GM12878 (cell line): ENCODE data around the gene SLC15A5. TPM values are rescaled to one million over a fixed set of nuclear protein-coding genes. Genes with fewer than 3 reads are reported as not detected.

Experiments
- ATAC-seq: fragments of 200-7000 bp; cut with Tn5 transposase; 3 replicates; pipeline ENCODE4 v1.9.1; 2020; ENCODE audit warnings: mild to moderate bottlenecking, moderate library complexity
- BruUV-seq: library from RNA; stranded (reverse); fragments of 400-500 nt; replicated peaks from 2 replicates; lab custom pipeline; 2021; lab: Mats Ljungman, UMichigan
- CTCF ChIA-PET: fragments of 300-600 bp; sonication (Branson Sonifier 250); formaldehyde crosslinking; extraction: SDS; loops from one replicate; lab custom pipeline; 2021; ENCODE audit warnings: inconsistent platforms; lab: Yijun Ruan, JAX
- POLR2A ChIA-PET: fragments of 350-600 bp; formaldehyde crosslinking; extraction: SDS; loops from one replicate; lab custom pipeline; 2021; ENCODE audit warnings: inconsistent platforms; lab: Charles Lee
- RAD21 ChIA-PET: fragments of 300-600 bp; sonication (Branson Sonifier 250); formaldehyde crosslinking; loops from one replicate; lab custom pipeline; 2023; ENCODE audit warnings: antibody characterized with exemption; ENCODE audit not compliant: unreplicated experiment; lab: Charles Lee
- SMC1A ChIA-PET: fragments of 300-600 bp; sonication (Branson Sonifier 250); formaldehyde crosslinking; loops from one replicate; lab custom pipeline; 2023; ENCODE audit not compliant: unreplicated experiment, uncharacterized antibody; lab: Charles Lee
- DNase-seq: peaks from one replicate; pipeline ENCODE4 v3.0.0-alpha.2; 2011; ENCODE audit warnings: low read depth, low spot score
- FAIRE-seq: peaks from 3 replicates; lab custom pipeline; 2011; peaks lifted over from hg19 to GRCh38; lab: Jason Lieb, UNC
- H2AFZ ChIP-seq: 2 replicates; pipeline ENCODE4 v1.6.0; 2011; ENCODE audit warnings: low read depth, low read length, control low read depth; ENCODE audit not compliant: control insufficient read depth
- H3K27ac ChIP-seq: 2 replicates; pipeline ENCODE4 v1.5.1; 2011; ENCODE audit warnings: control low read depth; ENCODE audit not compliant: control insufficient read depth, insufficient read depth
- H3K27me3 ChIP-seq, 2 experiments: replicated peaks in 1 of 2; 2 replicates each; pipeline versions ENCODE4 v1.6.0 to v1.6.1; 2011; ENCODE audit warnings: low read length in 1 of 2; ENCODE audit not compliant: control insufficient read depth in 2 of 2, insufficient read depth in 2 of 2
- H3K36me3 ChIP-seq, 2 experiments: 2 replicates each; pipeline ENCODE4 v1.5.1; 2011; ENCODE audit warnings: low read length in 1 of 2; ENCODE audit not compliant: control insufficient read depth in 2 of 2, insufficient read depth in 2 of 2
- H3K4me1 ChIP-seq: 2 replicates; pipeline ENCODE4 v1.6.1; 2011; ENCODE audit warnings: mild to moderate bottlenecking, low read length, moderate library complexity, mixed read lengths; ENCODE audit not compliant: control insufficient read depth, insufficient read depth
- H3K4me2 ChIP-seq: 2 replicates; pipeline ENCODE4 v1.6.0; 2011; ENCODE audit warnings: control low read depth; ENCODE audit not compliant: control insufficient read depth, insufficient read depth
- H3K4me3 ChIP-seq: fragments of 200-600 bp; sonication (generic); 2 replicates; pipeline ENCODE4 v1.5.1; 2016
- H3K79me2 ChIP-seq: 2 replicates; pipeline ENCODE4 v1.6.0; 2011; ENCODE audit warnings: low read length; ENCODE audit not compliant: control insufficient read depth, insufficient read depth
- H3K9ac ChIP-seq: 2 replicates; pipeline ENCODE4 v1.8.0; 2011; ENCODE audit warnings: low read length, control low read depth, mixed read lengths; ENCODE audit not compliant: control insufficient read depth, insufficient read depth
- H3K9me3 ChIP-seq: replicated peaks from 3 replicates; pipeline ENCODE4 v1.5.1; 2011; ENCODE audit warnings: mild to moderate bottlenecking, low read length; ENCODE audit not compliant: control insufficient read depth, insufficient read depth
- H4K20me1 ChIP-seq: 2 replicates; pipeline ENCODE4 v1.6.0; 2011; ENCODE audit not compliant: control insufficient read depth, insufficient read depth
- BCL11A ChIP-seq: IDR thresholded peaks from 2 replicates; pipeline ENCODE4 v1.6.1; 2011; ENCODE audit warnings: low read depth, low read length
- BCLAF1 ChIP-seq: fragments of 450-650 bp; IDR thresholded peaks from 2 replicates; pipeline ENCODE4 v1.6.1; 2017; ENCODE audit warnings: antibody characterized with exemption, mild to moderate bottlenecking, moderate library complexity
- E4F1 ChIP-seq: fragments of 450-650 bp; IDR thresholded peaks from 2 replicates; pipeline ENCODE4 v1.6.1; 2018; ENCODE audit warnings: borderline replicate concordance, mild to moderate bottlenecking; ENCODE audit not compliant: partially characterized antibody
- EP300 ChIP-seq, 2 experiments: fragments of 150-350 bp in 1 of 2; IDR thresholded peaks; 2 replicates each; pipeline ENCODE4 v1.6.1; 2011 to 2012; ENCODE audit warnings: low read depth in 2 of 2, low read length in 2 of 2, borderline replicate concordance in 1 of 2, improper control_type of control experiment in 1 of 2, inconsistent platforms in 1 of 2; ENCODE audit not compliant: control insufficient read depth in 1 of 2
- HCFC1 ChIP-seq: fragments of 150-350 bp; IDR thresholded peaks from 2 replicates; pipeline ENCODE4 v1.6.1; 2014; ENCODE audit warnings: low read length
- HDGF ChIP-seq: fragments of 450-650 bp; IDR thresholded peaks from 2 replicates; pipeline ENCODE4 v1.6.1; 2016; ENCODE audit warnings: antibody characterized with exemption
- JUNB ChIP-seq: IDR thresholded peaks from 2 replicates; pipeline ENCODE4 v1.6.1; 2016; ENCODE audit warnings: antibody characterized with exemption, mild to moderate bottlenecking
- JUND ChIP-seq: IDR thresholded peaks from 2 replicates; pipeline ENCODE4 v1.6.1; 2012; ENCODE audit warnings: low read depth, mild to moderate bottlenecking, low read length, improper control_type of control experiment, moderate library complexity
- MEF2A ChIP-seq: IDR thresholded peaks from 2 replicates; pipeline ENCODE4 v1.6.1; 2011; ENCODE audit warnings: low read depth, mild to moderate bottlenecking, low read length, moderate library complexity; ENCODE audit not compliant: insufficient read depth
- NR2F1 ChIP-seq: fragments of 450-650 bp; conservative IDR thresholded peaks from 2 replicates; pipeline ENCODE4 v1.6.1; 2017; ENCODE audit warnings: mild to moderate bottlenecking
- PAX5 ChIP-seq: IDR thresholded peaks from 2 replicates; pipeline ENCODE4 v1.6.1; 2011; ENCODE audit warnings: low read depth, low read length, borderline replicate concordance
- RBBP5 ChIP-seq: fragments of 200-600 bp; sonication (generic); conservative IDR thresholded peaks from 2 replicates; pipeline ENCODE4 v1.6.1; 2016
- SIN3A ChIP-seq: IDR thresholded peaks from 2 replicates; pipeline ENCODE4 v1.6.1; 2012; ENCODE audit warnings: low read depth, low read length, improper control_type of control experiment
- SRF ChIP-seq, 2 experiments: IDR thresholded peaks; 2 replicates each; pipeline ENCODE4 v1.6.1; 2011; ENCODE audit warnings: low read depth in 2 of 2, low read length in 2 of 2, mild to moderate bottlenecking in 1 of 2, moderate library complexity in 1 of 2
- ZBTB4 ChIP-seq: fragments of 450-650 bp; formaldehyde crosslinking; IDR thresholded peaks from 2 replicates; pipeline ENCODE4 v1.4.0; 2022; ENCODE audit warnings: mild to moderate bottlenecking, moderate library complexity
- ZNF217 ChIP-seq: fragments of 450-650 bp; IDR thresholded peaks from 2 replicates; pipeline ENCODE4 v1.6.1; 2017; ENCODE audit warnings: antibody characterized with exemption, mild to moderate bottlenecking
- WGBS: methylation state at CpG from one replicate; pipeline ENCODE4 v1.1.6; 2016; ENCODE audit warnings: low lambda C conversion rate; ENCODE audit not compliant: insufficient replicate concordance, insufficient coverage; ENCODE audit errors: missing lambda C conversion rate; 5-methylcytosine and 5-hydroxymethylcytosine counted together
- in situ Hi-C: fragments of 300-500 bp; cut with MboI; formaldehyde crosslinking; loops from 9 replicates; pipeline ENCODE4 v1.14.3; 2018; ENCODE audit warnings: mixed read lengths
- intact Hi-C: fragments of 100-400 bp; cut with micrococcal nuclease; formaldehyde crosslinking; loops from one replicate; pipeline ENCODE4 v1.14.2; 2022; ENCODE audit not compliant: unreplicated experiment
- polyA plus RNA-seq, 11 experiments: library from polyadenylated mRNA; depleted of rRNA in 4 of 11; unstranded in 6 of 11; stranded (reverse) in 5 of 11; fragments of >200 nt; fragmentation: Nextera tagmentation in 4 of 11; fragmentation: Illumina TruSeq in 1 of 11; extraction: Ambion mirVana in 4 of 11; extraction: Trizol in 1 of 11; gene quantifications; 1 replicate in 1 of 11; 2 replicates in 10 of 11; pipeline versions ENCODE4 v1.2.1 to v1.2.3, GENCODE V29; 2011 to 2016; ENCODE audit warnings: inconsistent platforms in 2 of 11, missing spikeins in 2 of 11, low read depth in 1 of 11
- total RNA-seq, 4 experiments: library from RNA; depleted of rRNA in 3 of 4; stranded (reverse); fragments of >200 nt in 3 of 4; fragmentation: Illumina TruSeq in 1 of 4; extraction: Trizol in 1 of 4; gene quantifications; 2 replicates each; pipeline versions ENCODE4 v1.2.1 to v1.2.3, GENCODE V29; 2013 to 2021

SLC15A5 gene
- total and polyA plus RNA-seq, 10 of the 15 experiments (the other 5 are each of a cell fraction or from before 2014, with no cell fraction given), result not detected

DNA sequence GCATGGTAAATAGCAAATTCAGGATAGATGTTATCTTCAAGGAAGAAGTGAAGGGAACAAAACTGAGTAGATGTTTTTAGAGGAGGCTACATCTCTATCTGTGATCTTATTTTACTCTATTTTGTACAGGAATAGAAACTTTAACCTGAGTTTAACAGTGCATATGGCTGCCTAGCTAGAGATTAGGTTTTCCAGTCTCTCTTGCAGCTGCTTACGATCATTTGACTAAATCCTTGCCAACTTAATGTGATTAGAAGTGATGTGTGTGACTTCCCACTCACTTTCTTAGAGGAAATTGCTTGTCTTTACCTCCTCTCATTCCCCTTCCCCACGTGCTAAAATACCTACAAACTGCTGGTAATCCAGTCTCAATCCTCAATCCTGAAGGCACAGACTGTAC is 26.5 kb upstream of the SLC15A5 start:
- H3K9ac ChIP-seq, result no peak overlapping the region
- no peak for TF ChIP-seq BCL11A
- no peak for TF ChIP-seq HCFC1
- no peak for TF ChIP-seq ZBTB4
- no peak for TF ChIP-seq SRF (IDR thresholded peaks at IDR 0.05; ENCODE audit: low read depth in 2 of 2, low read length in 2 of 2)
- no peak for TF ChIP-seq JUNB
- TF ChIP-seq EP300 (IDR thresholded peaks at IDR 0.05; ENCODE audit: borderline replicate concordance in 1 of 2, control insufficient read depth in 1 of 2, low read depth in 2 of 2, low read length in 2 of 2), result no peak
- TF ChIP-seq E4F1, result no peak
- no peak for TF ChIP-seq BCLAF1
- no peak for TF ChIP-seq ZNF217
- no peak for TF ChIP-seq PAX5
- no peak for TF ChIP-seq JUND
- no peak for TF ChIP-seq NR2F1
- TF ChIP-seq HDGF, result no peak
- TF ChIP-seq RBBP5, result no peak
- no peak for TF ChIP-seq SIN3A
- TF ChIP-seq MEF2A, result no peak
- H3K27ac ChIP-seq, result no peak overlapping the region
- FAIRE-seq, result no peak
- RAD21 ChIA-PET, result no interaction called here
- H3K4me1 ChIP-seq, result no peaks in the 10 kb centered on the region
- no peaks in the 10 kb centered on the region for H4K20me1 ChIP-seq
- H3K4me2 ChIP-seq, result no peak overlapping the region
- no peak for ATAC-seq
- POLR2A ChIA-PET, result no interaction called here
- 46% methylated on average over 2 of the region's 2 CpGs for WGBS
- SMC1A ChIA-PET, result interaction anchor here (1.2 kb wide), 1 partner anchor 49 kb away, joined by 3 read pairs; no protein-coding TSS in a partner anchor
- H3K9me3 ChIP-seq, result no peaks in the 10 kb centered on the region
- intact Hi-C loops, result no loop called here
- no peaks in the 10 kb centered on the region for H3K27me3 ChIP-seq
- no peak overlapping the region for H2AFZ ChIP-seq
- in situ Hi-C loops, result no loop called here
- BruUV-seq, result no TSS peak
- no peaks in the 10 kb centered on the region for H3K36me3 ChIP-seq
- no peak overlapping the region for H3K4me3 ChIP-seq
- CTCF ChIA-PET, result interaction anchor here (1.0 to 1.6 kb wide), 2 partner anchors 9 to 26 kb away, joined by 3 read pairs; no protein-coding TSS in a partner anchor
- no peaks in the 10 kb centered on the region for H3K79me2 ChIP-seq
- DNase-seq, result no peak
